HG03095 (cell line): ENCODE measurements around the gene CA10.

Source experiments
- ATAC-seq: cut with Tn5 transposase; IDR thresholded peaks from one replicate; pipeline ENCODE4 v1.9.1; 2021; ENCODE audit warnings: moderate library complexity; ENCODE audit not compliant: unreplicated experiment

The CA10 gene

GRCh38 chr17:52049051-52049450 lies 109.5 kb downstream of the CA10 start:
- no peak for ATAC-seq

GRCh38 chr17:52048137-52048898 lies 110.2 kb downstream of the CA10 start:
- no peak for ATAC-seq

- no peak for ATAC-seq
Observed at GRCh38 chr17:52047086-52047485, 111.4 kb downstream of the CA10 start.

GRCh38 chr17:52041123-52041617 lies 117.3 kb downstream of the CA10 start:
- no peak for ATAC-seq

- no peak for ATAC-seq
Observed at GRCh38 chr17:52036416-52036815, 122.1 kb downstream of the CA10 start.

GRCh38 chr17:52035336-52035915 lies 123.1 kb downstream of the CA10 start:
- no peak for ATAC-seq

GRCh38 chr17:52032454-52032853 lies 126.1 kb downstream of the CA10 start:
- ATAC-seq: no peak

GRCh38 chr17:52030052-52030451 lies 128.5 kb downstream of the CA10 start:
- no peak for ATAC-seq

- no peak for ATAC-seq
Observed at GRCh38 chr17:52027620-52028295, 130.8 kb downstream of the CA10 start.

- no peak for ATAC-seq
Observed at GRCh38 chr17:52027081-52027480, 131.4 kb downstream of the CA10 start.

- no peak for ATAC-seq
Observed at GRCh38 chr17:52026075-52026474, 132.4 kb downstream of the CA10 start.

GRCh38 chr17:52025236-52025635 lies 133.3 kb downstream of the CA10 start:
- no peak for ATAC-seq

- no peak for ATAC-seq
Observed at GRCh38 chr17:52024300-52024870, 134.1 kb downstream of the CA10 start.

- no peak for ATAC-seq
Observed at GRCh38 chr17:52011064-52011463, 147.4 kb downstream of the CA10 start.

- ATAC-seq: no peak
Observed at GRCh38 chr17:51999654-52000053, 158.9 kb downstream of the CA10 start.

- no peak for ATAC-seq
Observed at GRCh38 chr17:51997723-51998122, 160.8 kb downstream of the CA10 start.

GRCh38 chr17:51995797-51996403 lies 162.6 kb downstream of the CA10 start:
- ATAC-seq: no peak

- no peak for ATAC-seq
Observed at GRCh38 chr17:51992864-51993416, 165.6 kb downstream of the CA10 start.

GRCh38 chr17:51971121-51971520 lies 187.4 kb downstream of the CA10 start:
- ATAC-seq: no peak

GRCh38 chr17:51961689-51962088 lies 196.8 kb downstream of the CA10 start:
- no peak for ATAC-seq

- ATAC-seq: no peak
Observed at GRCh38 chr17:51957786-51958185, 200.7 kb downstream of the CA10 start.
